ENCODE measurements around the gene TMEM87B. TPM values are rescaled to one million over a fixed set of nuclear protein-coding genes. Genes with fewer than 3 reads are reported as not detected.

TMEM87B gene
- total and polyA plus RNA-seq, 2 experiments from 2014 or later: 32.1 to 42.4 TPM

- no peak overlapping the region for H3K4me2 ChIP-seq (ENCODE audit: unreplicated experiment)
- WGBS, 2 experiments (ENCODE audit: low coverage in 1 of 2, low lambda C conversion rate in 2 of 2, missing lambda C conversion rate in 2 of 2): 61 to 68% methylated on average over 3 of the region's 3 CpGs
- TF ChIP-seq EZH2 (IDR thresholded peaks at IDR 0.05; ENCODE audit: insufficient read depth, poor library complexity, severe bottlenecking) (no peak), EZH2phosphoT487 (IDR thresholded peaks at IDR 0.05; ENCODE audit: insufficient read depth, low read depth) (no peak)
- H3K4me3 ChIP-seq: no peak overlapping the region
- H3K9me3 ChIP-seq (ENCODE audit: low read depth): no peaks in the 10 kb centered on the region
- H3K9ac ChIP-seq: no peak overlapping the region
- no peaks in the 10 kb centered on the region for H3K27me3 ChIP-seq (replicated peaks; ENCODE audit: insufficient read depth)
- no peaks in the 10 kb centered on the region for H3K79me2 ChIP-seq (ENCODE audit: insufficient read depth)
- H4K20me1 ChIP-seq (ENCODE audit: insufficient read depth): no peaks in the 10 kb centered on the region
- no peak overlapping the region for H3K27ac ChIP-seq
- in situ Hi-C loops (cut with MboI): no loop called here
- H2AFZ ChIP-seq: no peak overlapping the region
- H3K36me3 ChIP-seq (ENCODE audit: low read depth): no peaks in the 10 kb centered on the region
- no peaks in the 10 kb centered on the region for H3K9me2 ChIP-seq (ENCODE audit: insufficient read depth)
- H3F3A ChIP-seq (ENCODE audit: insufficient read depth): no peaks in the 10 kb centered on the region
- no peaks in the 10 kb centered on the region for H3K4me1 ChIP-seq (ENCODE audit: insufficient read depth)
- DNase-seq: no peak
Measured at GRCh38 chr2:112157472-112157871, 102.4 kb downstream of the TMEM87B start.

- H3K4me1 ChIP-seq (ENCODE audit: insufficient read depth): no peaks in the 10 kb centered on the region
- H3K9me3 ChIP-seq (ENCODE audit: low read depth): no peaks in the 10 kb centered on the region
- H3K36me3 ChIP-seq (ENCODE audit: low read depth): no peaks in the 10 kb centered on the region
- H3K79me2 ChIP-seq (ENCODE audit: insufficient read depth): no peaks in the 10 kb centered on the region
- in situ Hi-C loops (cut with MboI): no loop called here
- 95 to 96% methylated on average over 23 to 31 of the region's 31 CpGs for WGBS, 2 experiments (ENCODE audit: low coverage in 1 of 2, low lambda C conversion rate in 2 of 2, missing lambda C conversion rate in 2 of 2)
- TF ChIP-seq EZH2 (IDR thresholded peaks at IDR 0.05; ENCODE audit: insufficient read depth, poor library complexity, severe bottlenecking) (no peak), EZH2phosphoT487 (IDR thresholded peaks at IDR 0.05; ENCODE audit: insufficient read depth, low read depth) (no peak)
- no peak overlapping the region for H3K4me2 ChIP-seq (ENCODE audit: unreplicated experiment)
- no peak overlapping the region for H3K9ac ChIP-seq
- no peak overlapping the region for H2AFZ ChIP-seq
- no peak overlapping the region for H3K27ac ChIP-seq
- no peaks in the 10 kb centered on the region for H3K9me2 ChIP-seq (ENCODE audit: insufficient read depth)
- no peaks in the 10 kb centered on the region for H4K20me1 ChIP-seq (ENCODE audit: insufficient read depth)
- no peak for DNase-seq
- H3F3A ChIP-seq (ENCODE audit: insufficient read depth): no peaks in the 10 kb centered on the region
- no peaks in the 10 kb centered on the region for H3K27me3 ChIP-seq (replicated peaks; ENCODE audit: insufficient read depth)
- no peak overlapping the region for H3K4me3 ChIP-seq
Measured at GRCh38 chr2:112159454-112159921, 104.4 kb downstream of the TMEM87B start.

- TF ChIP-seq EZH2 (IDR thresholded peaks at IDR 0.05; ENCODE audit: insufficient read depth, poor library complexity, severe bottlenecking) (no peak), EZH2phosphoT487 (IDR thresholded peaks at IDR 0.05; ENCODE audit: insufficient read depth, low read depth) (no peak)
Measured at GRCh38 chr2:112160283-112161250, 105.5 kb downstream of the TMEM87B start.

GRCh38 chr2:112161431-112162145, 106.5 kb downstream of the TMEM87B start:
- no peak overlapping the region for H2AFZ ChIP-seq
- no peaks in the 10 kb centered on the region for H4K20me1 ChIP-seq (ENCODE audit: insufficient read depth)
- WGBS, 2 experiments (ENCODE audit: low coverage in 1 of 2, low lambda C conversion rate in 2 of 2, missing lambda C conversion rate in 2 of 2): 94 to 96% methylated on average over 9 of the region's 9 CpGs

More at GRCh38 chr2:112160283-112161250, 105.5 kb downstream of the TMEM87B start:
- no peaks in the 10 kb centered on the region for H3F3A ChIP-seq (ENCODE audit: insufficient read depth)
- H3K36me3 ChIP-seq (ENCODE audit: low read depth): no peaks in the 10 kb centered on the region
- no peaks in the 10 kb centered on the region for H3K79me2 ChIP-seq (ENCODE audit: insufficient read depth)
- in situ Hi-C loops (cut with MboI): no loop called here
- H3K4me2 ChIP-seq (ENCODE audit: unreplicated experiment): no peak overlapping the region
- no peaks in the 10 kb centered on the region for H3K9me3 ChIP-seq (ENCODE audit: low read depth)
- no peaks in the 10 kb centered on the region for H3K27me3 ChIP-seq (replicated peaks; ENCODE audit: insufficient read depth)
- no peak overlapping the region for H2AFZ ChIP-seq
- H3K9me2 ChIP-seq (ENCODE audit: insufficient read depth): no peaks in the 10 kb centered on the region
- H3K4me1 ChIP-seq (ENCODE audit: insufficient read depth): no peaks in the 10 kb centered on the region
- H3K9ac ChIP-seq: no peak overlapping the region
- no peaks in the 10 kb centered on the region for H4K20me1 ChIP-seq (ENCODE audit: insufficient read depth)
- no peak overlapping the region for H3K4me3 ChIP-seq
- no peak for DNase-seq
- no peak overlapping the region for H3K27ac ChIP-seq
- WGBS, 2 experiments (ENCODE audit: low coverage in 1 of 2, low lambda C conversion rate in 2 of 2, missing lambda C conversion rate in 2 of 2): 79 to 93% methylated on average over 27 to 47 of the region's 52 CpGs

More at GRCh38 chr2:112161431-112162145, 106.5 kb downstream of the TMEM87B start:
- in situ Hi-C loops (cut with MboI): no loop called here
- H3K9me3 ChIP-seq (ENCODE audit: low read depth): no peaks in the 10 kb centered on the region
- H3K27ac ChIP-seq: no peak overlapping the region
- no peaks in the 10 kb centered on the region for H3K4me1 ChIP-seq (ENCODE audit: insufficient read depth)
- H3K79me2 ChIP-seq (ENCODE audit: insufficient read depth): no peaks in the 10 kb centered on the region
- H3K4me2 ChIP-seq (ENCODE audit: unreplicated experiment): no peak overlapping the region
- no peaks in the 10 kb centered on the region for H3K9me2 ChIP-seq (ENCODE audit: insufficient read depth)
- H3K27me3 ChIP-seq (replicated peaks; ENCODE audit: insufficient read depth): no peaks in the 10 kb centered on the region
- no peak overlapping the region for H3K9ac ChIP-seq
- TF ChIP-seq EZH2phosphoT487 (IDR thresholded peaks at IDR 0.05; ENCODE audit: insufficient read depth, low read depth): no peak
- TF ChIP-seq EZH2 (IDR thresholded peaks at IDR 0.05; ENCODE audit: insufficient read depth, poor library complexity, severe bottlenecking): no peak
- no peak for DNase-seq
- no peak overlapping the region for H3K4me3 ChIP-seq
- H3F3A ChIP-seq (ENCODE audit: insufficient read depth): no peaks in the 10 kb centered on the region
- no peaks in the 10 kb centered on the region for H3K36me3 ChIP-seq (ENCODE audit: low read depth)

All from GM23248 (cell line).